ENCODE measurements around the gene TEX22. TPM values are rescaled to one million over a fixed set of nuclear protein-coding genes. Genes with fewer than 3 reads are reported as not detected.

TEX22 gene
- total and polyA plus RNA-seq, 4 donors, result 0.02 to 0.14 (median 0.08) TPM; not detected in 1

GRCh38 chr14:105410642-105411016, 12.3 kb downstream of the TEX22 start:
- Histone ChIP-seq H3K27me3 (ENCODE audit: control insufficient read depth in 4 of 4, insufficient read depth in 4 of 4, low read length in 3 of 4) (no peaks in the 10 kb centered on the region), H3K36me3 (ENCODE audit: control insufficient read depth in 4 of 4, insufficient read depth in 3 of 4, low read depth in 1 of 4, low read length in 3 of 4) (no peaks in the 10 kb centered on the region), H3K4me3 (ENCODE audit: low read depth in 1 of 3, low read length in 3 of 3) (no peak overlapping the region), H3K4me1 (ENCODE audit: control insufficient read depth in 4 of 4, insufficient read depth in 4 of 4, low read length in 3 of 4) (peaks cover 2 to 19% (median 11%) of the 10 kb centered on the region in 4 donors), H3K9ac (ENCODE audit: low read depth in 1 of 2, low read length in 2 of 2) (no peak overlapping the region), H3K9me3 (ENCODE audit: control insufficient read depth in 4 of 4, low read length in 3 of 4) (no peaks in the 10 kb centered on the region), H3K27ac (ENCODE audit: low read depth in 1 of 2, low read length in 2 of 2) (no peak overlapping the region)
- WGBS, result 49% methylated on average over 5 of the region's 5 CpGs
- TF ChIP-seq MAX (IDR thresholded peaks at IDR 0.05) (no peak), ATF3 (IDR thresholded peaks at IDR 0.05) (no peak), SP1 (IDR thresholded peaks at IDR 0.05) (no peak), RXRA (IDR thresholded peaks at IDR 0.05) (no peak), JUND (IDR thresholded peaks at IDR 0.05) (no peak), TAF1 (conservative IDR thresholded peaks at IDR 0.05) (no peak), HNF4A (conservative IDR thresholded peaks at IDR 0.05) (no peak), REST (IDR thresholded peaks at IDR 0.05) (no peak), RAD21 (IDR thresholded peaks at IDR 0.05) (no peak), EGR1 (IDR thresholded peaks at IDR 0.05; ENCODE audit: low read depth in 2 of 2) (no peak), FOXA1 (IDR thresholded peaks at IDR 0.05) (no peak), HNF4G (IDR thresholded peaks at IDR 0.05) (no peak), FOXA2 (IDR thresholded peaks at IDR 0.05) (no peak), GABPA (IDR thresholded peaks at IDR 0.05 in 1 of 2, conservative IDR thresholded peaks at IDR 0.05 in 1 of 2) (no peak)
- no peak for DNase-seq (ENCODE audit: low spot score)

- H3K27ac ChIP-seq (ENCODE audit: low read depth in 1 of 2, low read length in 2 of 2), result no peak overlapping the region
- no peaks in the 10 kb centered on the region for H3K27me3 ChIP-seq (ENCODE audit: control insufficient read depth in 4 of 4, insufficient read depth in 4 of 4, low read length in 3 of 4)
- H3K36me3 ChIP-seq (ENCODE audit: control insufficient read depth in 4 of 4, insufficient read depth in 3 of 4, low read depth in 1 of 4, low read length in 3 of 4), result no peaks in the 10 kb centered on the region
- WGBS, result 11% methylated on average over 86 of the region's 86 CpGs
- H3K9ac ChIP-seq (ENCODE audit: low read depth in 1 of 2, low read length in 2 of 2), result no peak overlapping the region
- H3K9me3 ChIP-seq (ENCODE audit: control insufficient read depth in 4 of 4, low read length in 3 of 4), result no peaks in the 10 kb centered on the region
- peaks cover 2 to 19% (median 11%) of the 10 kb centered on the region in 4 donors for H3K4me1 ChIP-seq (ENCODE audit: control insufficient read depth in 4 of 4, insufficient read depth in 4 of 4, low read length in 3 of 4)
- TF ChIP-seq RAD21 (IDR thresholded peaks at IDR 0.05), result no peak
- DNase-seq (ENCODE audit: low spot score), result peak; percentile 57
- peak overlapping the region in 1 of 3 donors; percentile 47 for H3K4me3 ChIP-seq (ENCODE audit: low read depth in 1 of 3, low read length in 3 of 3)
These were observed 12.9 kb downstream of the TEX22 start for GRCh38 chr14:105411017-105411941.

Measured in liver (tissue), 9 donors.